ENCODE measurements around the gene EOLA2. TPM values are rescaled to one million over a fixed set of nuclear protein-coding genes. Genes with fewer than 3 reads are reported as not detected.
"Not testable (repeated sequence)": the region's sequence is repeated elsewhere in the genome, so short reads cannot be mapped to it uniquely, and the experiment has no call there.

Gene EOLA2
- total RNA-seq, 8 experiments from 2014 or later: 25.1 to 37.1 (median 31.6) TPM

GRCh38 chrX:149890828-149891227 is 47.5 kb downstream of the EOLA2 start:
- in situ Hi-C loops (cut with MboI; ENCODE audit: low pct_unique_long_range_greater_than_20kb in 2 of 9, low sequenced_read_pairs in 9 of 9, unreplicated experiment in 9 of 9); ATAC-seq (replicated peaks in 6 of 8): not testable (repeated sequence)
- no CpG with 5 or more reads among the region's 2 CpGs for WGBS, 10 experiments

More at GRCh38 chrX:149890828-149891227, 47.5 kb downstream of the EOLA2 start:
- H3K4me3 ChIP-seq; H3K4me1 ChIP-seq (replicated peaks in 1 of 2); H3K27ac ChIP-seq: not testable (repeated sequence)

Other genes with a start within 250 kb of the EOLA2 start
- gene MAGEA11, start 226.4 kb downstream of the EOLA2 start, total RNA-seq: 1 to 10 TPM in 2 of 8 experiments, under 1 TPM in 5, not detected in 1; 0.13 to 3.0 (median 0.23) TPM
- under 1 TPM in 7 of 8 experiments, not detected in 1; 0.49 to 0.87 (median 0.60) TPM for gene HSFX1, start 164.4 kb downstream of the EOLA2 start, total RNA-seq
- gene MAGEA9, start 156.6 kb downstream of the EOLA2 start, total RNA-seq: not detected
- gene MAGEA8, start 57.3 kb downstream of the EOLA2 start, total RNA-seq: under 1 TPM in 3 of 8 experiments, not detected in 5; 0.17 to 0.33 (median 0.24) TPM
- gene HSFX4, start 8.9 kb downstream of the EOLA2 start, total RNA-seq: under 1 TPM; 0.22 to 0.70 (median 0.43) TPM